Kidney epithelial cell (primary cell): ENCODE data around the gene HIPK1. TPM values are rescaled to one million over a fixed set of nuclear protein-coding genes. Genes with fewer than 3 reads are reported as not detected.
"Not testable (repeated sequence)": the region's sequence is repeated elsewhere in the genome, so short reads cannot be mapped to it uniquely, and the experiment has no call there.

ENCODE experiments used
- DNase-seq: peaks from one replicate; pipeline ENCODE4 v3.0.0-alpha.2; 2010; ENCODE audit warnings: low read depth
- H3K27me3 ChIP-seq: 2 replicates; pipeline ENCODE4 v1.6.0; 2011; ENCODE audit warnings: low read length; ENCODE audit not compliant: control insufficient read depth, insufficient read depth
- H3K36me3 ChIP-seq: 2 replicates; pipeline ENCODE4 v1.5.1; 2011; ENCODE audit warnings: low read length; ENCODE audit not compliant: control insufficient read depth, insufficient read depth
- H3K4me3 ChIP-seq: 2 replicates; pipeline ENCODE4 v1.5.1; 2011; ENCODE audit warnings: low read depth, mild to moderate bottlenecking, control low read depth, low read length
- total RNA-seq: library from RNA; depleted of rRNA; stranded (reverse); fragments of >200 nt; gene quantifications from 2 replicates; pipeline ENCODE4 v1.2.3, GENCODE V29; 2015
- TF ChIP-seq, protein P1 (sequence below): IDR thresholded peaks from 2 replicates; pipeline ENCODE4 v1.5.1; 2011; ENCODE audit warnings: mild to moderate bottlenecking, moderate library complexity, low read length, control low read depth, inconsistent platforms; ENCODE audit not compliant: insufficient read depth, poor library complexity, severe bottlenecking

The HIPK1 gene
- total RNA-seq, 1 donor from 2014 or later = 25.6 TPM

GRCh38 chr1:114008480-114008941, 79.4 kb downstream of the HIPK1 start:
- H3K4me3 ChIP-seq = no peak overlapping the region
- TF ChIP-seq, protein P1, sequence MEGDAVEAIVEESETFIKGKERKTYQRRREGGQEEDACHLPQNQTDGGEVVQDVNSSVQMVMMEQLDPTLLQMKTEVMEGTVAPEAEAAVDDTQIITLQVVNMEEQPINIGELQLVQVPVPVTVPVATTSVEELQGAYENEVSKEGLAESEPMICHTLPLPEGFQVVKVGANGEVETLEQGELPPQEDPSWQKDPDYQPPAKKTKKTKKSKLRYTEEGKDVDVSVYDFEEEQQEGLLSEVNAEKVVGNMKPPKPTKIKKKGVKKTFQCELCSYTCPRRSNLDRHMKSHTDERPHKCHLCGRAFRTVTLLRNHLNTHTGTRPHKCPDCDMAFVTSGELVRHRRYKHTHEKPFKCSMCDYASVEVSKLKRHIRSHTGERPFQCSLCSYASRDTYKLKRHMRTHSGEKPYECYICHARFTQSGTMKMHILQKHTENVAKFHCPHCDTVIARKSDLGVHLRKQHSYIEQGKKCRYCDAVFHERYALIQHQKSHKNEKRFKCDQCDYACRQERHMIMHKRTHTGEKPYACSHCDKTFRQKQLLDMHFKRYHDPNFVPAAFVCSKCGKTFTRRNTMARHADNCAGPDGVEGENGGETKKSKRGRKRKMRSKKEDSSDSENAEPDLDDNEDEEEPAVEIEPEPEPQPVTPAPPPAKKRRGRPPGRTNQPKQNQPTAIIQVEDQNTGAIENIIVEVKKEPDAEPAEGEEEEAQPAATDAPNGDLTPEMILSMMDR = no peak
- no peaks in the 10 kb centered on the region for H3K36me3 ChIP-seq
- no peak for DNase-seq
- no peaks in the 10 kb centered on the region for H3K27me3 ChIP-seq

DNA sequence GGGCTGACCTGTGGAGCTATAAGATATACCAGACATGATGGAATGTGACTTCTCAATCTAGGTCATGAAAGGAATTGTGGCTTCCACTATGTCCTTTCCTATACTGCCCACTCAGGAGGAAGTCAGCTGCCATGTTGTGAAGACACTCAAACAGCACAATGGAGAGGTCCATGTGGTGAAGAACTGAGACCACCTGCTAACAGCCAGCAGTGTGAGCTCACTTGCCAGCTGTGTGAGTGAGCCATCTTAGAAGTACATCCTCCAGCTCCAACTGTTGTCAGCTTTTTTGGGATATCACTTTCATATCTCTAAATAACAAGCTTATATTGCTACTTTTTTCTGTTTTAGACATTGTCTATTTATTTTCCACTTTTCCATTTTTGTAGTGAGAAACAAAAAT, 79.9 kb downstream of the HIPK1 start:
- Histone ChIP-seq H3K27me3 (no peaks in the 10 kb centered on the region), H3K36me3 (no peaks in the 10 kb centered on the region), H3K4me3 (no peak overlapping the region)
- TF ChIP-seq, protein P1 = no peak
- no peak for DNase-seq

DNA sequence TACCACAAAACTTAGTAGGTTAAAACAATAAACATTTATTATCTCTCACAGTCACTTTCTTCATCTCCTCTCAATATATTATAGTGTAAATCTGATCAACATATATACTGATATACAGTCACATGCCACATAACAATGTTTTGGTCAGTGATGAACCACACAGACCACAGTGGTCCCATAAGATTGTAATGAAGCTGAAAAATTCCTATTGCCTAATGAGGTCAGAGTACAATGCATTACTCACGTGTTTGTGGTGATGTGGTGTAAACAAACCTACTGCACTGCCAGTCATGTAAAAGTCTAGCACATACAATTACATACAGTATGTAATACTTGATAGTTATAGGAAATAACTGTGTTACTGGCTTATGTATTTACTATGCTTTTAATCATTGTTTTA, 80.3 kb downstream of the HIPK1 start:
- no peaks in the 10 kb centered on the region for H3K36me3 ChIP-seq
- no peak overlapping the region for H3K4me3 ChIP-seq
- H3K27me3 ChIP-seq = no peaks in the 10 kb centered on the region
- DNase-seq = no peak
- TF ChIP-seq, protein P1 = no peak

DNA sequence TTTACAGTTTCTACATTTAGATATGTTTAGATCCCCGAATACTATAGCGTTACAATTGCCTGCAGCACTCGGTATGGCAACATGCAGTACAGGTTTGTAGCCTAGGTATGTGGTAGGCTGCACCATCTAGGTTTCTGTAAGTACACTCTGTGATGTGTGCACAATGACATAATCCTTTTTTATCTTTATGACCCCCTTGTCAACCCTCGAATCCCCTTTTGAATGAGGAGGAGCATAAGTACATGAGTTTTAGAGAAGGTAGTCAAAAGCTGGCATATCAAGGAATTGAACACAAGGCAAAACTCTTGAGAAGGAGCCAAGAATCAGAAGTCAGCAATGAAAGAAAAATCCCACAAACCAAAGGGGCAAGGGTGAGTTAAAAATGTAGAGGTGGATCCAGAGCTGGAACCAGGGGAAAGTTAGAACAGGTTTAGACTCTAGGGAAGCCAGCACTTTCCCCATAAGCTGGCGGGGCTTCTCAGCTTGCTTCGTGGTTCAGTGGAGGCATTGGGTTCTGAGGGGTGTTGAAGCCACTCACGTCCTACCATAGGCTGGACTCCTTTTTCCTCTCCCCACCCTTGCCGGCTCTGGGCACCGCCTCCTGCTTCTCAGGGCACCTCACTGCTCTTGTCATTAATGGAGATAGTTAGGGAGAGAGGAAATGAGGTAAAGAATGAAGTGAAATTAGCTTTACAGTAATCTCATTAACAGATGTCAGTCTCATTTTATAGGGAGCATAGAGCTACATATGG, 81.5 kb downstream of the HIPK1 start:
- Histone ChIP-seq H3K36me3 (no peaks in the 10 kb centered on the region), H3K27me3 (no peaks in the 10 kb centered on the region), H3K4me3 (no peak overlapping the region)
- no peak for DNase-seq
- TF ChIP-seq, protein P1 = no peak

DNA sequence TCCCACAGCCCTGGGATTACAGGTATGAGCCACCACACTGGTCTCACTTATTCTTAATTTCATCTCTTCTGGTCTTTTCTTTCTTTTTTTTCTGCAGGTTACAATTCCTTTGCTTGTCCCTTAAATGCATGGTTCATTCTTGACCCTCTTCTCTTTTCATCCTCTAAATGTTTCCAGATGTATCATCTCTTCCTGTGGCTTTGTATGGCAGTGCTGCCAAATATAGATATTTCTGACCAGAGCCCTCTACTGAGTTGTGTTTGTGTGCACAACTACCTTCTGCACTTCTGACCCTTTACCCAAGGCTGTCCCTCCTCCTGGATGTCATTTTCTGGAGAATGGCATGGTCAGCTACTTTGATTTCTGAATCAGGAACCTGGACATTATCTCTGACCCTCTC, 82.7 kb downstream of the HIPK1 start:
- no peaks in the 10 kb centered on the region for H3K27me3 ChIP-seq
- no peaks in the 10 kb centered on the region for H3K36me3 ChIP-seq
- TF ChIP-seq, protein P1 = no peak
- no peak for DNase-seq
- no peak overlapping the region for H3K4me3 ChIP-seq

GRCh38 chr1:114015075-114015474, 86.0 kb downstream of the HIPK1 start:
- DNase-seq = peak; percentile 7
- no peaks in the 10 kb centered on the region for H3K36me3 ChIP-seq
- H3K27me3 ChIP-seq = no peaks in the 10 kb centered on the region
- no peak overlapping the region for H3K4me3 ChIP-seq
- TF ChIP-seq, protein P1 = no peak

GRCh38 chr1:114019724-114020123, 90.6 kb downstream of the HIPK1 start:
- H3K27me3 ChIP-seq, H3K4me3 ChIP-seq, DNase-seq, H3K36me3 ChIP-seq: not testable (repeated sequence)
